Mesendoderm (in vitro differentiated cells): ENCODE results near the gene LYSMD4.

Source experiments
- DNase-seq: peaks from one replicate; pipeline ENCODE4 v3.0.0; 2013
- H2AK5ac ChIP-seq: 2 replicates; pipeline ENCODE4 v1.6.1; 2013; ENCODE audit warnings: low read length, inconsistent platforms
- H2BK120ac ChIP-seq: 2 replicates; pipeline ENCODE4 v1.6.1; 2013; ENCODE audit warnings: low read depth, mild to moderate bottlenecking, low read length, moderate library complexity, mixed read lengths
- H2BK15ac ChIP-seq: replicated peaks from 2 replicates; pipeline ENCODE4 v1.6.1; 2013; ENCODE audit warnings: low read depth, mild to moderate bottlenecking, moderate library complexity
- H2BK5ac ChIP-seq: 2 replicates; pipeline ENCODE4 v1.6.1; 2013; ENCODE audit warnings: low read length, inconsistent platforms
- H3K18ac ChIP-seq: 2 replicates; pipeline ENCODE4 v1.6.1; 2013; ENCODE audit warnings: mild to moderate bottlenecking, low read length, mixed read lengths
- H3K23ac ChIP-seq: one replicate; pipeline ENCODE4 v1.6.1; 2013; ENCODE audit warnings: low read length
- H3K27ac ChIP-seq: 2 replicates; pipeline ENCODE4 v1.5.1; 2013; ENCODE audit warnings: low read depth, mild to moderate bottlenecking, inconsistent platforms, low read length, moderate library complexity
- H3K27me3 ChIP-seq: 2 replicates; pipeline ENCODE4 v1.6.1; 2013; ENCODE audit warnings: low read length, control low read depth, mild to moderate bottlenecking, inconsistent platforms; ENCODE audit not compliant: insufficient read depth, poor library complexity
- H3K36me3 ChIP-seq: 2 replicates; pipeline ENCODE4 v1.6.1; 2013; ENCODE audit warnings: low read length, inconsistent platforms; ENCODE audit not compliant: control insufficient read depth, insufficient read depth
- H3K4ac ChIP-seq: one replicate; pipeline ENCODE4 v1.6.1; 2013; ENCODE audit warnings: low read depth, mild to moderate bottlenecking, low read length, moderate library complexity
- H3K4me1 ChIP-seq: 2 replicates; pipeline ENCODE4 v1.6.1; 2013; ENCODE audit warnings: low read depth, low read length, inconsistent platforms; ENCODE audit not compliant: control insufficient read depth
- H3K4me2 ChIP-seq: 2 replicates; pipeline ENCODE4 v1.6.1; 2013; ENCODE audit warnings: low read length
- H3K4me3 ChIP-seq: 2 replicates; pipeline ENCODE4 v1.5.1; 2013; ENCODE audit warnings: mild to moderate bottlenecking, low read length
- H3K56ac ChIP-seq: one replicate; pipeline ENCODE4 v1.6.1; 2013; ENCODE audit warnings: low read length
- H3K79me1 ChIP-seq: 2 replicates; pipeline ENCODE4 v1.6.1; 2013; ENCODE audit warnings: low read length, inconsistent platforms
- H3K79me2 ChIP-seq: 2 replicates; pipeline ENCODE4 v1.6.1; 2013; ENCODE audit warnings: mild to moderate bottlenecking, low read length; ENCODE audit not compliant: control insufficient read depth, insufficient read depth
- H3K9ac ChIP-seq: 2 replicates; pipeline ENCODE4 v1.6.1; 2013; ENCODE audit warnings: low read length, inconsistent platforms
- H4K5ac ChIP-seq: one replicate; pipeline ENCODE4 v1.6.1; 2013; ENCODE audit warnings: low read length
- H4K8ac ChIP-seq: one replicate; pipeline ENCODE4 v1.6.1; 2013; ENCODE audit warnings: low read depth, mild to moderate bottlenecking, control low read depth, low read length, moderate library complexity
- WGBS: extraction: QIAGEN DNeasy Blood & Tissue Kit; methylation state at CpG from one replicate; pipeline ENCODE4 v1.1.7; 2013; ENCODE audit warnings: low lambda C conversion rate, missing lambda C conversion rate; ENCODE audit not compliant: insufficient coverage; ENCODE audit errors: extremely low coverage; 5-methylcytosine and 5-hydroxymethylcytosine counted together

LYSMD4 gene

DNA sequence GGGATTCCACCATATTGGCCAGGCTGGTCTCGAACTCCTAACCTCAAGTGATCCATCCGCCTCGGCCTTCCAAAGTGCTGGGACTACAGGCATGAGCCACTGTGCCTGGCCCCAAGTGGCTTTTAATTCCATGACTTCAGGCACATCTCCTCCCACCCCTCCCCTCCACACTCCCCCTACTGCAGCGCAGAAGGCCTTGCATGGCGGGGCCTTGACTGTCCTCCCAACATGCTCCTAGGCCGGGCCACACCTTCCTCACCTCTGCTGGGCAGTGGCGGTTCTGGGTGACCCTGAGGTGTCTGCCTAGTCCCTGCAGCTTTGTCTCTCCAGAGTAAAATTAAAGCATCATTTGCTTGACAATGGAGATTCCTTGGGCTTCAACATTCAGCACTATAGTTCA lies 6.9 kb downstream of the LYSMD4 start:
- H3K27ac ChIP-seq = no peak overlapping the region
- no peak overlapping the region for H3K18ac ChIP-seq
- no peak for DNase-seq
- H2BK5ac ChIP-seq = no peak overlapping the region
- no peaks in the 10 kb centered on the region for H3K36me3 ChIP-seq
- WGBS = no CpG with 5 or more reads among the region's 7 CpGs
- H4K5ac ChIP-seq = no peak overlapping the region
- no peaks in the 10 kb centered on the region for H3K4me1 ChIP-seq
- H3K4me2 ChIP-seq = no peak overlapping the region
- H3K4ac ChIP-seq = no peak overlapping the region
- H2BK15ac ChIP-seq = no peak overlapping the region
- H4K8ac ChIP-seq = no peak overlapping the region
- H3K27me3 ChIP-seq = no peaks in the 10 kb centered on the region
- no peak overlapping the region for H3K4me3 ChIP-seq
- no peak overlapping the region for H3K9ac ChIP-seq
- H3K23ac ChIP-seq = no peak overlapping the region
- no peak overlapping the region for H2AK5ac ChIP-seq
- H3K79me2 ChIP-seq = no peaks in the 10 kb centered on the region
- H2BK120ac ChIP-seq = no peak overlapping the region
- H3K56ac ChIP-seq = no peak overlapping the region
- H3K79me1 ChIP-seq = no peaks in the 10 kb centered on the region

- no peak overlapping the region for H3K4ac ChIP-seq
- H2BK15ac ChIP-seq = no peak overlapping the region
- H3K23ac ChIP-seq = no peak overlapping the region
- H3K79me2 ChIP-seq = no peaks in the 10 kb centered on the region
- no peak overlapping the region for H3K4me3 ChIP-seq
- H4K5ac ChIP-seq = no peak overlapping the region
- H2BK5ac ChIP-seq = no peak overlapping the region
- no peak overlapping the region for H4K8ac ChIP-seq
- H3K4me1 ChIP-seq = peaks cover 3% of the 10 kb centered on the region
- no peak overlapping the region for H2AK5ac ChIP-seq
- no peak overlapping the region for H3K27ac ChIP-seq
- no CpG with 5 or more reads among the region's 3 CpGs for WGBS
- no peak overlapping the region for H3K9ac ChIP-seq
- H3K18ac ChIP-seq = no peak overlapping the region
- H2BK120ac ChIP-seq = no peak overlapping the region
- H3K56ac ChIP-seq = no peak overlapping the region
- H3K36me3 ChIP-seq = no peaks in the 10 kb centered on the region
- no peak for DNase-seq
- H3K4me2 ChIP-seq = no peak overlapping the region
- H3K27me3 ChIP-seq = no peaks in the 10 kb centered on the region
- H3K79me1 ChIP-seq = no peaks in the 10 kb centered on the region
Measured at GRCh38 chr15:99722406-99722805, 10.8 kb downstream of the LYSMD4 start.

- Histone ChIP-seq H3K4ac (no peak overlapping the region), H3K27ac (no peak overlapping the region)
- WGBS = no CpG with 5 or more reads among the region's 4 CpGs
Measured at GRCh38 chr15:99721896-99722295, 11.3 kb downstream of the LYSMD4 start.

DNA sequence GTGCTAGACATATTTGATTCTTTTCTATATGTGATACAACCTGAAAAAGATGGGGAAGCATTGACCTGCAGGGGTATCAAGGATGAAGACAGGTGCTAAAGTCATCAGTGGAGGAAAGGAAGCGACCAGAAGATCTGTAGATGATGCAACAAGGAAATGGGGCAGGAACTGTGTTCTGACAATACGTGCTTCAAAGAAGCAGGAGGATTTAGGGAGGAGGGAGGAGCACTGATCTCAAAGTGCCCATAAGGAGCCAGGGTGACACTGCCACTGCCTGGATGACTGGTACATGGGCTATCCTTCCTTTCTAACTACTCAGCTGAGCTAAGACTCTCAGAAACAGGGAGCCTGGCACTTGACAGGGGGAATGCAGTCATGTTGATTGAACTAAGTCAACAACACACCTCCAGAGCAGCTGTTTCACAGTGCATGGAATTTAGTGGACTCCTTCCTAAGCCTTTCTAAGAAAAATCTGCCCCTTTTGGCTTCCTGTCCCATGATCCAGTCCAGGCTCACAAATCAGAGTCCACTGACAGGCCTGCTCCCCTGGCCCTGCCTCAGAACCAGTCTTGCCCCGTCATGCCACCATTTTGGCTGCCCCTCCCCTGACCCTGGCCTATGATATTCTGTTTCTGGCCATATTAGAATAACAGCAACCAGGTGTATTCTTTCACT lies 12.0 kb downstream of the LYSMD4 start:
- no peak overlapping the region for H3K4me2 ChIP-seq
- H3K27me3 ChIP-seq = no peaks in the 10 kb centered on the region
- no peak overlapping the region for H2BK15ac ChIP-seq
- H3K4me1 ChIP-seq = peaks cover 3% of the 10 kb centered on the region
- no peak overlapping the region for H3K4ac ChIP-seq
- peak; percentile 6 for DNase-seq
- H3K36me3 ChIP-seq = no peaks in the 10 kb centered on the region
- H3K4me3 ChIP-seq = no peak overlapping the region
- no peak overlapping the region for H3K56ac ChIP-seq
- no peak overlapping the region for H3K18ac ChIP-seq
- H2AK5ac ChIP-seq = no peak overlapping the region
- no CpG with 5 or more reads among the region's 3 CpGs for WGBS
- no peak overlapping the region for H3K9ac ChIP-seq
- no peak overlapping the region for H4K5ac ChIP-seq
- H3K27ac ChIP-seq = no peak overlapping the region
- no peak overlapping the region for H2BK120ac ChIP-seq
- H3K23ac ChIP-seq = no peak overlapping the region
- no peaks in the 10 kb centered on the region for H3K79me2 ChIP-seq
- no peak overlapping the region for H2BK5ac ChIP-seq
- H3K79me1 ChIP-seq = no peaks in the 10 kb centered on the region
- no peak overlapping the region for H4K8ac ChIP-seq

More at GRCh38 chr15:99721896-99722295, 11.3 kb downstream of the LYSMD4 start:
- no peak overlapping the region for H3K18ac ChIP-seq
- H3K79me2 ChIP-seq = no peaks in the 10 kb centered on the region
- H2BK5ac ChIP-seq = no peak overlapping the region
- H3K27me3 ChIP-seq = no peaks in the 10 kb centered on the region
- DNase-seq = no peak
- no peaks in the 10 kb centered on the region for H3K36me3 ChIP-seq
- H3K4me2 ChIP-seq = no peak overlapping the region
- H3K79me1 ChIP-seq = no peaks in the 10 kb centered on the region
- no peak overlapping the region for H2AK5ac ChIP-seq
- no peak overlapping the region for H4K5ac ChIP-seq
- H2BK15ac ChIP-seq = no peak overlapping the region
- no peak overlapping the region for H2BK120ac ChIP-seq
- H3K23ac ChIP-seq = no peak overlapping the region
- H4K8ac ChIP-seq = no peak overlapping the region
- no peak overlapping the region for H3K56ac ChIP-seq
- H3K9ac ChIP-seq = no peak overlapping the region
- H3K4me3 ChIP-seq = no peak overlapping the region
- peaks cover 3% of the 10 kb centered on the region for H3K4me1 ChIP-seq

- Histone ChIP-seq H3K9ac (no peak overlapping the region), H3K4ac (no peak overlapping the region), H3K56ac (no peak overlapping the region), H3K23ac (no peak overlapping the region), H3K36me3 (no peaks in the 10 kb centered on the region), H4K5ac (no peak overlapping the region), H3K4me3 (no peak overlapping the region), H2BK5ac (no peak overlapping the region), H3K27me3 (no peaks in the 10 kb centered on the region), H3K27ac (peak overlapping the region; percentile 30), H4K8ac (no peak overlapping the region), H3K4me2 (no peak overlapping the region), H2AK5ac (no peak overlapping the region), H3K79me1 (no peaks in the 10 kb centered on the region), H3K18ac (no peak overlapping the region), H3K4me1 (peaks cover 3% of the 10 kb centered on the region), H2BK15ac (no peak overlapping the region), H2BK120ac (no peak overlapping the region), H3K79me2 (no peaks in the 10 kb centered on the region)
- no CpG with 5 or more reads among the region's 7 CpGs for WGBS
- peak; percentile 86 for DNase-seq
Measured at GRCh38 chr15:99720533-99720932, 12.7 kb downstream of the LYSMD4 start.

GRCh38 chr15:99719096-99719541 lies 14.1 kb downstream of the LYSMD4 start:
- H3K4me1 ChIP-seq = peaks cover 3% of the 10 kb centered on the region
- no peak overlapping the region for H2BK5ac ChIP-seq
- no peak for DNase-seq
- no peak overlapping the region for H3K9ac ChIP-seq
- H3K4me2 ChIP-seq = no peak overlapping the region
- no peak overlapping the region for H3K4ac ChIP-seq
- H3K79me2 ChIP-seq = no peaks in the 10 kb centered on the region
- no peak overlapping the region for H3K56ac ChIP-seq
- H2BK120ac ChIP-seq = no peak overlapping the region
- no peak overlapping the region for H3K27ac ChIP-seq
- H4K8ac ChIP-seq = no peak overlapping the region
- H3K79me1 ChIP-seq = no peaks in the 10 kb centered on the region
- H2AK5ac ChIP-seq = no peak overlapping the region
- H3K4me3 ChIP-seq = no peak overlapping the region
- H3K23ac ChIP-seq = no peak overlapping the region
- H4K5ac ChIP-seq = no peak overlapping the region
- no peaks in the 10 kb centered on the region for H3K36me3 ChIP-seq
- no peak overlapping the region for H3K18ac ChIP-seq
- H2BK15ac ChIP-seq = no peak overlapping the region
- no CpG with 5 or more reads among the region's 5 CpGs for WGBS
- no peaks in the 10 kb centered on the region for H3K27me3 ChIP-seq
